NB4 (cell line): ENCODE results near the gene NFAT5.

ENCODE experiments used
- DNase-seq: peaks from one replicate; pipeline ENCODE4 v3.0.0; 2010; ENCODE audit warnings: low read depth
- H3K4me3 ChIP-seq: one replicate; pipeline ENCODE4 v1.5.1; 2011; ENCODE audit warnings: mild to moderate bottlenecking, low read depth, low read length, moderate library complexity
- CTCF ChIP-seq: IDR thresholded peaks from one replicate; pipeline ENCODE4 v1.5.1; 2012; ENCODE audit warnings: low read depth, low read length
- MAX ChIP-seq: IDR thresholded peaks from 2 replicates; pipeline ENCODE4 v1.6.1; 2011; ENCODE audit warnings: low read depth, low read length
- MYC ChIP-seq: IDR thresholded peaks from 2 replicates; pipeline ENCODE4 v1.6.1; 2011; ENCODE audit warnings: low read depth, low read length
- POLR2A ChIP-seq: IDR thresholded peaks from 2 replicates; pipeline ENCODE4 v1.6.1; 2011; ENCODE audit warnings: mild to moderate bottlenecking; ENCODE audit not compliant: insufficient read length; ENCODE audit errors: extremely low read depth

The NFAT5 gene

GRCh38 chr16:69706256-69706974, 140.6 kb downstream of the NFAT5 start:
- peak; percentile 42 for DNase-seq
- TF ChIP-seq MAX (no peak), MYC (no peak), POLR2A (no peak), CTCF (no peak)
- no peak overlapping the region for H3K4me3 ChIP-seq

- TF ChIP-seq CTCF (no peak), MYC (no peak), POLR2A (no peak), MAX (no peak)
- no peak for DNase-seq
- H3K4me3 ChIP-seq: no peak overlapping the region
Measured at GRCh38 chr16:69706975-69707340, 141.2 kb downstream of the NFAT5 start.

GRCh38 chr16:69707920-69708683, 142.3 kb downstream of the NFAT5 start:
- TF ChIP-seq MYC (no peak), MAX (no peak)
- no peak overlapping the region for H3K4me3 ChIP-seq
- DNase-seq: no peak

- DNase-seq: peak; percentile 76
- TF ChIP-seq POLR2A: no peak
- TF ChIP-seq CTCF: peak; percentile 51
- no peak overlapping the region for H3K4me3 ChIP-seq
Measured at GRCh38 chr16:69709456-69710084, 143.8 kb downstream of the NFAT5 start.

GRCh38 chr16:69711115-69711740, 145.5 kb downstream of the NFAT5 start:
- TF ChIP-seq MYC (no peak), POLR2A (no peak), MAX (no peak), CTCF (no peak)
- no peak for DNase-seq
- H3K4me3 ChIP-seq: no peak overlapping the region

GRCh38 chr16:69712277-69712676, 146.5 kb downstream of the NFAT5 start:
- no peak for DNase-seq
- TF ChIP-seq MAX (no peak), MYC (no peak), CTCF (no peak), POLR2A (no peak)
- H3K4me3 ChIP-seq: no peak overlapping the region
